Measurements from ENCODE around the gene PPIL6. TPM values are rescaled to one million over a fixed set of nuclear protein-coding genes. Genes with fewer than 3 reads are reported as not detected.

Gene PPIL6
- polyA plus RNA-seq, 2 of the 4 experiments (the other 2 are of a cell fraction): 1.6 to 5.0 TPM

- DNase-seq (ENCODE audit: low read depth in 1 of 2, low spot score in 1 of 2): no peak
- no peak overlapping the region for H3K27ac ChIP-seq
- 97% methylated on average over 3 of the region's 3 CpGs for WGBS (ENCODE audit: missing lambda C conversion rate)
- ChIA-PET CTCF (no interaction called here), POLR2A (interaction anchor here (0.8 kb wide), 1 partner anchor 11 kb away, joined by 4 read pairs; the partner anchor contains the start of genes PPIL6 and SMPD2)
- FAIRE-seq: no peak
- no peaks in the 10 kb centered on the region for H3K4me1 ChIP-seq
- no peak for ATAC-seq
- TF ChIP-seq FOSL2 (IDR thresholded peaks at IDR 0.05): no peak
- TF ChIP-seq FOSL2 (CRISPR knock-in tag; IDR thresholded peaks at IDR 0.05): no peak
- TF ChIP-seq TFCP2L1 (CRISPR knock-in tag; IDR thresholded peaks at IDR 0.05): no peak
- no peak for TF ChIP-seq BCL3 (IDR thresholded peaks at IDR 0.05)
- no peak for TF ChIP-seq CTCF (IDR thresholded peaks at IDR 0.05)
- TF ChIP-seq REST (IDR thresholded peaks at IDR 0.05): no peak
- TF ChIP-seq RNF2 (IDR thresholded peaks at IDR 0.05; ENCODE audit: borderline replicate concordance, low read depth): no peak
- TF ChIP-seq PHF8 (IDR thresholded peaks at IDR 0.05; ENCODE audit: borderline replicate concordance, low read depth): no peak
- TF ChIP-seq MAFK (IDR thresholded peaks at IDR 0.05; ENCODE audit: partially characterized antibody): no peak
- TF ChIP-seq SREBF2 (IDR thresholded peaks at IDR 0.05): no peak
- no peak for TF ChIP-seq PBX3 (IDR thresholded peaks at IDR 0.05)
- TF ChIP-seq ATOH8 (CRISPR knock-in tag; IDR thresholded peaks at IDR 0.05; ENCODE audit: low read depth): no peak
- no peak overlapping the region for H3K4me3 ChIP-seq
- H3K9me3 ChIP-seq: no peaks in the 10 kb centered on the region
- H3K4me2 ChIP-seq: no peak overlapping the region
These were observed 10.9 kb downstream of the PPIL6 start for GRCh38 chr6:109429496-109429895.

- Histone ChIP-seq H3K9me3 (no peaks in the 10 kb centered on the region), H3K4me1 (no peaks in the 10 kb centered on the region), H3K27ac (no peak overlapping the region), H3K4me3 (no peak overlapping the region), H3K4me2 (no peak overlapping the region)
- no peak for DNase-seq (ENCODE audit: low read depth in 1 of 2, low spot score in 1 of 2)
- TF ChIP-seq CEBPB (IDR thresholded peaks at IDR 0.05) (no peak), FOXS1 (CRISPR knock-in tag; IDR thresholded peaks at IDR 0.05) (no peak), ELK1 (IDR thresholded peaks at IDR 0.05; ENCODE audit: low read depth, low read length) (no peak), POLR2AphosphoS2 (conservative IDR thresholded peaks at IDR 0.05; ENCODE audit: low read length) (no peak), BCL3 (IDR thresholded peaks at IDR 0.05) (no peak), RFX5 (IDR thresholded peaks at IDR 0.05) (no peak), MAZ (IDR thresholded peaks at IDR 0.05; ENCODE audit: borderline replicate concordance, low read depth, low read length) (no peak), CHD2 (IDR thresholded peaks at IDR 0.05; ENCODE audit: low read length, partially characterized antibody) (no peak), HES2 (IDR thresholded peaks at IDR 0.05) (no peak), ZNF302 (CRISPR knock-in tag; IDR thresholded peaks at IDR 0.05) (no peak), EHMT2 (IDR thresholded peaks at IDR 0.05; ENCODE audit: low read depth) (no peak), USF2 (IDR thresholded peaks at IDR 0.05) (no peak)
- FAIRE-seq: no peak
- ATAC-seq: no peak
- POLR2A ChIA-PET: interaction anchor here (0.8 kb wide), 1 partner anchor 12 kb away, joined by 4 read pairs; the partner anchor contains the start of genes PPIL6 and SMPD2
- WGBS (ENCODE audit: missing lambda C conversion rate): 57% methylated on average over 7 of the region's 7 CpGs
- CTCF ChIA-PET: no interaction called here
These were observed 11.4 kb downstream of the PPIL6 start for GRCh38 chr6:109428889-109429477.

Data from A549 (cell line).